ENCODE measurements around the gene PPP2R2D.
A peak's percentile ranks its signal among the peaks of the same experiment; 100 is the strongest.
"Not testable (repeated sequence)": the region's sequence is repeated elsewhere in the genome, so short reads cannot be mapped to it uniquely, and the experiment has no call there.

PPP2R2D gene

DNA sequence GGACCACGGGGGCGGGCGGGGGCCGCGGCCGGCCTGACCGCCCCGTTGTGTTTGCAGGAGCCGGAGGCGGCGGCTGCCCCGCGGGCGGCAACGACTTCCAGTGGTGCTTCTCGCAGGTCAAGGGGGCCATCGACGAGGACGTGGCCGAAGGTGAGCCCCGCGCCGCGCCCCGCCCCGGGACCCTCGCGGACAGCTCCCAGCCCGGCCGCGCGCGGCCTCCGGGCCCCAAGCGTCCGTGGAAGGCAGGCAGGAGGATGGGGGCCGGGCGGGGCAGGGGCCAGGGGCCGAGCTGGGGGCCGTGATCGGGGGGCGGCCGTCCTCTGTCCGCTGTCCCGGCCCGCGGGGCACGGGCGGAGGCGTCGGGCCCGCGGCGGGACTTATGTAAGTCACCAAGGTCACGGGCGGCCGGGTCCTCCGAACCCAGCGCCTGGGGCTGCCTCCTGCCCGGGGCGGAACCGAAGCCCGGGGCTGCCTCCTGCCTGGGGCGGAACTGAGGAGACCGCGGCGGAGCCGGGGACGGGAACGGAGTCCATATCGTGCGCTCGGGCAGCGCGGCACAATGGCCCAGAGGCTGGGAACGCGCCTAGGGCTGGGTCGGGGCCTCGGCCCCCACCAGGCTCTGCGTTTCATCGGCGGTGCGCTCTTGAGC is 497 bp downstream of the PPP2R2D start:
- Histone ChIP-seq H3K27ac (peak overlapping the region; percentile 81 to 99 (median 95)), H3K4me3 (peak overlapping the region; percentile 65 to 99 (median 85))

DNA sequence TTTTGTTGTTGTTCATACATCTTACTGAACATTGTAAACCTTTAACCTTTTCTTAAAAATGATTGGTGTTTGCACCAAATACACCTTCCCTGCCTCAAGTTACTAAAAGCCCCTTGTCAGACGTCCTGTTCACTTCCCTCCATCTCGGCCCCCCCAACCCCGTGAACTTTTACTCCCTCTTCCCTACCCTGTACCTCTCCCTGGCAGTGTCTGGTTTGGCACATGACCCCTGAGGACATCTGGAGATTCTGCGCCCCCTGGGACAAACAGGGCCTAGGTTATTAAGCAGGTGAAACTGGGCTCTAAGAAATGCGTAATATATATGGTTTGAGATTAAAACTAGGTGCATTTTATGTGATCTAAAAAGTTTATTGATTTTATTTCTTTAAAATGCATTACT is 1.4 kb downstream of the PPP2R2D start:
- Histone ChIP-seq H3K4me3 (peak overlapping the region in 6 of 7 experiments; percentile 65 to 99 (median 88)), H3K27ac (peak overlapping the region in 8 of 21 experiments; percentile 92 to 98 (median 96))

DNA sequence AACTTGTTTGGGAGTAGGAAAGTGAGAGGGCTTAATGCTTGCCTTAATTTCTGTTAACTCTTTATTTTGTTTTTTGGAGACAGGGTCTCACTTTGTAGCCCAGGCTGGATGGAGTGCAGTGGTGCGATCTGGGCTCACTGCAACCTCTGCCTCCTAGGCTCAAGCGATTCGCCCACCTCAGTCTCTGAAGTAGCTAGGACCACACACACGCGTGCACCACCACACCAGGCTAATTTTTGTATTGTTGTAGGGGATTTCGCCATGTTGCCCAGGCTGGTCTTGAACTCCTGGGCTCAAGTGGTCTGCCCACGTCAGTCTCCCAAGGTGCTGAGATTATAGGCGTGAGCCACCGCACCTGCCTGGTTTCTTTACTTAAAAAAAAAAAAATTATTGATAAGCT is 1.9 kb downstream of the PPP2R2D start:
- Histone ChIP-seq H3K27ac (peak overlapping the region in 1 of 21 experiments; percentile 98), H3K4me3 (no peak overlapping the region)

DNA sequence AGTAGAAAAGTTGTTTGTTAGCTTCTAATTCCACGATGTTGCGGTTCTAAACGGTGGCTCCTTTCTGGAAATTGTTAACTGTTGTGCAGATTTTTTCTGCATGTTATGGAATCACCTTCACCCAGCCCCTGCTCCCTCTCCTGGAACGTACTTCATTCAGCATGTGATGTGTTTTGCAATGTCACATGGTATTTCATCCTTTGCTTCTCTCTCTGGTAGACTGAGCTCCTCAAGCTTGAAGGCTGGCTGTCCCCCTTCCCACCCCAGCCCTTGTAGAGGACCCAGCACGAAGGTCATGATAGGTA is 4.4 kb downstream of the PPP2R2D start:
- peak overlapping the region in 2 of 21 experiments; percentile 32 to 45 for H3K27ac ChIP-seq
- no peak overlapping the region for H3K4me3 ChIP-seq

DNA sequence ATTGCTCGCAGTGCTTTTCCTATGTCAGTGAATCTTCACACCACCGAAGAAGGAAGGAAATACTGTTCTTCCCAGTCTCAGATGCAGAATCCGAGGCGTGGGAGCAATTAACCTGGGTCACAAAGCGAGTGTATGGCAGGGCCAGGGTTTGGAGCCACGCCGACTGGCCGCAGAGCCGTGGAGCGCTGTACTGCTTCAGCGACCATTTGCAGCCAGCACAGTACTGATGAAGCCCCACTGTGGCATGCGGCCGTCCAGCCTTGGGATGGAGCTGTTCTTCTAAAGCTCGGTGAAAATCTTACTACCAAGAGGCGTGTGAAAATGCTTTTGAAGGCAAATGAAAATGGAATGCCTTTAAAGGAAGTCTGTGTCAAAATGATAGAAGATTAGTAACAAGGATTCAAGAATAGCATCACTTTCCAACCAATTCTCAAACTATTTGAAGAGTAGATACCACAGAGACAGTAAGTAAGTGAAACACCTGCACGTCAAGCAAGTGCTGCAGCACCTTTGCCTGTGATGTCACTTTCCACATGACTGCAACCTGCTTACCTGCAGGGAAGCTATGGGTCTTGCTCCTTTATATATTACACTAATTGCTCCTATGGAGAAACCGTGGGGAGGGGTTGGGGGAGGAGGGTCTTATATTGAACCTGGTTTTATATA is 4.9 kb downstream of the PPP2R2D start:
- Histone ChIP-seq H3K27ac (no peak overlapping the region), H3K4me3 (no peak overlapping the region)

- H3K27ac ChIP-seq = no peak overlapping the region
- no peak overlapping the region for H3K4me3 ChIP-seq
Observed at GRCh38 chr10:131906269-131906639, 5.4 kb downstream of the PPP2R2D start.

GRCh38 chr10:131907679-131908078 is 6.9 kb downstream of the PPP2R2D start:
- H3K27ac ChIP-seq = no peak overlapping the region
- no peak overlapping the region for H3K4me3 ChIP-seq

DNA sequence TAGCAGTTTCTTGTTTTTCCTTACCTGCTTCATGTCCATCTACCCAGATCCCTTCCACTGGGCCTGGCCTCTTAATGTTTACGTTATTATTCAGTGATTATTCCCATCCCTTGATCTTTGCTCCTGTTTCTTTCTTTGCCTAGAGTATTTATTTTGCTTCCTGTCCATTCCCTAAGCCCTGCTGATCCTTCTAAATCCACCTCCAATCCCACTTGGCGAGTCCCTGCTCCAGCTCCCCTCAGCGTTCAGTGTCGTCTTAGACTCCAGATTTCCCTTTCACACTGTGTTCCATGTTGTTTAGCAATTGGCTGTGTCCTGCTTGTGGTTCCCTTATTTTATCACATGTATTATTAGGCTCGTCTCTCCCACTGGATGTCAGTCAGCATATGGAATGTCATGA is 7.3 kb downstream of the PPP2R2D start:
- H3K27ac ChIP-seq = no peak overlapping the region
- H3K4me3 ChIP-seq = no peak overlapping the region

- Histone ChIP-seq H3K27ac (no peak overlapping the region), H3K4me3 (no peak overlapping the region)
Observed at GRCh38 chr10:131909014-131909808, 8.4 kb downstream of the PPP2R2D start.

DNA sequence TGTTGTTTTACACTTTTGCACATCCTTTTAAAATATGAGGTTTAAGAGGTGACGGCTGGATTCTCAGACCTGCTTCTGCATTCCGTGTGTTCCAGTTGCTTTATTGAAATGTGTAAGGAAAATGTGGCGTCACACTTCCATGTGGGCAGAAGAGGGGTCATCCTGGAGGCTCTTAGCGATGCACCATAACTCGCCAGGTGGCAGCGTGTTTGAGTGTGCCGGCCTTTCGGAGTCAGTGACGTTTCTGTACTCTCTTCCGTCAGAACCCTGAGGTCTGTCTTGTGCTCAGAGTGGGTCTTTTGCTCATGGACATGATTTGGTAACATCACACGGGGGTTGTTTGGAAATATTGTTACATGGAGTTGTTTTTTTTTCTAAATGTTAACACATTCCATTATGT is 9.1 kb downstream of the PPP2R2D start:
- no peak overlapping the region for H3K27ac ChIP-seq
- no peak overlapping the region for H3K4me3 ChIP-seq

DNA sequence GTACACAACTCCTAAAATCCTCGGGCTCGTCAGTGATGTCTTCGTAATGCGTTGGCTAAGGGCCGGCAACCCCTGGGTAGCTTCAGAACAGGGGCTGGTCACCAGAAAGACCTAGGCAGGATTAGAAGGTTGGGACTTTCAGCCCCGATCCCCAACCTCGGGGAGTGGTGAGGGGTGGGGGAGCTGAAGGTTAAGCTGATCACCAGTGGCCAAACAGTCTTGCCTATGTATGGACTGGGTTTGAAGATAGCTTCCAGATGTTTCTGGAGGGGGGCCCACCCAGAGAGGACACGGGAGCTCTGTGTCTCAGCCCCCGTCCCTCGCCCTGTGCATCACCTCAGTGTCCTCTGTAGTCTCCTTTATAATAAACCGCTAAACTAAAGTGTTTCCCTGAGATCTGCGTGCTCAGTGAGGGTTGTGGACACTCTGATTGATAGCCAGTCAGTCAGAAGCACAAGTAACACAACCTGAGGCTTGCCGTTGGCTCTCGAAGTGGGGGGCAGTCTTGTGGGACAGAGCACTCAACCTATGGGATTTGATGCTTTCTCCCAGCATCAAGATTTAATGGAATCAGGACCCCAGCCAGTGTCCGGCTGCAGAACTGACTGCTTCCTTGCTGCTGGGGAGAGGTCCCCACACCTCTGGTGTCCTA is 10.0 kb downstream of the PPP2R2D start:
- Histone ChIP-seq H3K4me3 (no peak overlapping the region), H3K27ac (no peak overlapping the region)

DNA sequence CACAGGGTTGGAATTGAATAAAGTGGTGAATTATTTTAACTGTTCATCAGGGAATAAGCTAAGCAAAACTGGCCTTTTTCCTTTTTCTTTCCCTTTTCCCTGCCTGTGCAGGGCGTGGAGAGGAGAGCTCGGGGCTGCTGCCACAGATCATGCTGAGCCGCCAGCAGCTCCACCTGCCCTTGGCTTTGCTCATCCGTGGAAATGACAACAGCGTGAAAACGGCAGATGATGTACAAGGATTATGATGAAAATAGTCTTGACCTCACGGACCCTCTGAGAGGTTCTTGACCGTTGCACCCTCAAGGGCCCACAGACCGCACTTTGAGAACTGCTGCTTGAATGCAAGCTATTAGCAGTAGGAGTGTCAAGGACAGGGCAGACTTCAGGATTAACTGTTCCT is 10.6 kb downstream of the PPP2R2D start:
- Histone ChIP-seq H3K4me3 (no peak overlapping the region), H3K27ac (no peak overlapping the region)

- Histone ChIP-seq H3K4me3 (no peak overlapping the region), H3K27ac (no peak overlapping the region)
Observed at GRCh38 chr10:131912620-131913019, 11.8 kb downstream of the PPP2R2D start.

- Histone ChIP-seq H3K27ac (no peak overlapping the region), H3K4me3 (no peak overlapping the region)
Observed at GRCh38 chr10:131915484-131915883, 14.7 kb downstream of the PPP2R2D start.

GRCh38 chr10:131915990-131916766 is 15.4 kb downstream of the PPP2R2D start:
- H3K4me3 ChIP-seq = no peak overlapping the region
- H3K27ac ChIP-seq = no peak overlapping the region

DNA sequence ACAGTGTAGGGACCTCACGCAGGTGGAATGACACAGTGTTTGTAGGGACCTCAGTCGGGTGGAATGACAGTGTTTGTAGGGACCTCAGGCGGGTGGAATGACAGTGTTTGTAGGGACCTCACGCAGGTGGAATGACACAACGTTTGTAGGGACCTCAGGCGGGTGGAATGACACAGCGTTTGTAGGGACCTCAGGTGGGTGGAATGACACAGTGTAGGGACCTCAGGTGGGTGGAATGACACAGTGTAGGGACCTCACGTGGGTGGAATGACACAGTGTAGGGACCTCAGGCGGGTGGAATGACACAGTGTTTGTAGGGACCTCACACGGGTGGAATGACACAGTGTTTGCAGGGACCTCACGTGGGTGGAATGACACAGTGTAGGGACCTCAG is 16.0 kb downstream of the PPP2R2D start:
- H3K4me3 ChIP-seq, H3K27ac ChIP-seq: not testable (repeated sequence)

GRCh38 chr10:131917496-131917895 is 16.7 kb downstream of the PPP2R2D start:
- H3K4me3 ChIP-seq = not testable (repeated sequence)

GRCh38 chr10:131919461-131919860 is 18.7 kb downstream of the PPP2R2D start:
- H3K27ac ChIP-seq = not testable (repeated sequence)

More at GRCh38 chr10:131917496-131917895, 16.7 kb downstream of the PPP2R2D start:
- not testable (repeated sequence) for H3K27ac ChIP-seq

DNA sequence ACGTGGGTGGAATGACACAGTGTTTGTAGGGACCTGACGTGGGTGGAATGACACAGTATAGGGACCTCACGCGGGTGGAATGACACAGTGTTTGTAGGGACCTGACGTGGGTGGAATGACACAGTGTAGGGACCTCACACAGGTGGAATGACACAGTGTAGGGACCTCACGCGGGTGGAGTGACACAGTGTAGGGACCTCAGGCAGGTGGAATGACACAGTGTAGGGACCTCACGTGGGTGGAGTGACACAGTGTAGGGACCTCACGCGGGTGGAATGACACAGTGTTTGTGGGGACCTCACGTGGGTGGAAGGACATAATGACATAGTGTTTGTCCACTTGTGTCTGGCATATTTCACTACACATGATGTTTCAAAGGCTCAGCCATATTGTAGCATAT is 19.3 kb downstream of the PPP2R2D start:
- Histone ChIP-seq H3K27ac (no peak overlapping the region), H3K4me3 (no peak overlapping the region)

More at GRCh38 chr10:131919461-131919860, 18.7 kb downstream of the PPP2R2D start:
- not testable (repeated sequence) for H3K4me3 ChIP-seq

- Histone ChIP-seq H3K4me3 (no peak overlapping the region), H3K27ac (no peak overlapping the region)
Observed at GRCh38 chr10:131920693-131921092, 19.9 kb downstream of the PPP2R2D start.

Data from skin epidermis (tissue), 12 donors.